HEK293 (cell line): ENCODE data around the gene MARK3.

Source experiments
- MYNN ChIP-seq: fragments of 450-650 bp; formaldehyde crosslinking; IDR thresholded peaks from 2 replicates; pipeline ENCODE4 v1.5.1; 2016; ENCODE audit warnings: missing biosample characterization, missing genetic modification characterization, borderline replicate concordance
- ZNF23 ChIP-seq: fragments of 450-650 bp; formaldehyde crosslinking; IDR thresholded peaks from 2 replicates; pipeline ENCODE4 v1.5.1; 2016; ENCODE audit warnings: missing biosample characterization, missing genetic modification characterization, borderline replicate concordance
- ZNF404 ChIP-seq: fragments of 450-650 bp; formaldehyde crosslinking; IDR thresholded peaks from 2 replicates; pipeline ENCODE4 v1.5.1; 2017; ENCODE audit warnings: missing biosample characterization, missing genetic modification characterization
- ZNF423 ChIP-seq: fragments of 450-650 bp; formaldehyde crosslinking; IDR thresholded peaks from 2 replicates; pipeline ENCODE4 v1.5.1; 2016; ENCODE audit warnings: missing biosample characterization, missing genetic modification characterization
- ZNF621 ChIP-seq: fragments of 450-650 bp; formaldehyde crosslinking; IDR thresholded peaks from 2 replicates; pipeline ENCODE4 v1.5.1; 2017; ENCODE audit warnings: missing biosample characterization, missing genetic modification characterization
- ZSCAN23 ChIP-seq: fragments of 450-650 bp; formaldehyde crosslinking; IDR thresholded peaks from 2 replicates; pipeline ENCODE4 v1.5.1; 2016; ENCODE audit warnings: missing biosample characterization, missing genetic modification characterization
- TF ChIP-seq, protein P1 (sequence below): fragments of 450-650 bp; formaldehyde crosslinking; IDR thresholded peaks from 2 replicates; pipeline ENCODE4 v1.5.1; 2017; ENCODE audit warnings: missing biosample characterization, missing genetic modification characterization
- TF ChIP-seq, protein P2 (sequence below): fragments of 450-650 bp; formaldehyde crosslinking; IDR thresholded peaks from 2 replicates; pipeline ENCODE4 v1.5.1; 2016; ENCODE audit warnings: missing biosample characterization, missing genetic modification characterization
- TF ChIP-seq, protein P3 (sequence below): fragments of 450-650 bp; formaldehyde crosslinking; IDR thresholded peaks from 2 replicates; pipeline ENCODE4 v1.5.1; 2016; ENCODE audit warnings: missing biosample characterization, missing genetic modification characterization
- TF ChIP-seq, protein P4 (sequence below): fragments of 450-650 bp; formaldehyde crosslinking; IDR thresholded peaks from 2 replicates; pipeline ENCODE4 v1.5.1; 2016; ENCODE audit warnings: missing biosample characterization, missing genetic modification characterization
- TF ChIP-seq, protein P5 (sequence below): fragments of 450-650 bp; formaldehyde crosslinking; IDR thresholded peaks from 2 replicates; pipeline ENCODE4 v1.5.1; 2016; ENCODE audit warnings: missing biosample characterization, missing genetic modification characterization

DNA sequence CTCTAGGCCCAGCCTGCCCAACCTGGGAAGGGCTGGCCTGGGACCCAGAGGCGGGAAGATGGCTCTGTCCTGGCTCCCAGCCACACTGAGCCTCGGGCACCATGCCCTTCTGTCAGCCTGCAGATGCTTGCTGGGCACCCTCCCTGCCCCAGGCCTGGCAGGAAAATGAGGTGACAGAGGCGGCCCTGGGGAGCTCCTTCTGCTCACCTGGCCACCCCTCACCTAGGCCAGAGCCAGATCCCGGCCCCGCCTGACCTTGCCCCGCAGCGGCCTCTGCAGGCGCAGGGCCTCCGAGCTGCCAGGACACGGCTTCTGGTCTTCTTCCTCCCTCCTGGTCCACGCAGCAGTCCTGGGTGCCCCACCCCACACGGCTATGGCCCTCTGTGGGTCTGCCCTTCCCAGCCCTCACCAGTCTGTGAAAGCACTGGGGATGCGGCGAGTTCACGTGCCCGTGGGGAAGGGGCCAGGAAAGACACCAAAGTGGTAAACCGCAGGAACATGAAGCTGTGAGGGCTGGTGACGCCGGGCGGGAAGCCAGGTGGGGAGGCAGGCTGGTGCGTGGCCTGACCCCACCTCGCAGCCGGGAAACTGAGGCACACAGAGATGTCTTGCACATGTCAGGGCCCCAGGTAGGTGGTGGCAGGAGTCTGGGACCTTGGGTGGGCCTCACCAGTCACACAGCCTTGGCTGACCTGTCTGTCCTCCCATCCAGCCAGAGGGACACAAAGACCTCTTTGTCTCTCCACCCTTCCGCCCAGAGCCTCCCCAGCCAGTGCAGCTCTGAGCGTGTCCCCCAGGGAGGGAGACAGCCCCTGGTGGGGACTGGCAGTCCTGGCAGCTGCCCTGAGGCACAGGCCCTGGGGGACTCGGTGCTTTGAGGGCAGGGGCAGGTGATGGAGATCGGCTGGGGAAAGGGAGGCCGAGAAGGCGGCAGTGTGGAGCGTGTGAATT is 164.4 kb downstream of the MARK3 start:
- TF ChIP-seq, protein P1, sequence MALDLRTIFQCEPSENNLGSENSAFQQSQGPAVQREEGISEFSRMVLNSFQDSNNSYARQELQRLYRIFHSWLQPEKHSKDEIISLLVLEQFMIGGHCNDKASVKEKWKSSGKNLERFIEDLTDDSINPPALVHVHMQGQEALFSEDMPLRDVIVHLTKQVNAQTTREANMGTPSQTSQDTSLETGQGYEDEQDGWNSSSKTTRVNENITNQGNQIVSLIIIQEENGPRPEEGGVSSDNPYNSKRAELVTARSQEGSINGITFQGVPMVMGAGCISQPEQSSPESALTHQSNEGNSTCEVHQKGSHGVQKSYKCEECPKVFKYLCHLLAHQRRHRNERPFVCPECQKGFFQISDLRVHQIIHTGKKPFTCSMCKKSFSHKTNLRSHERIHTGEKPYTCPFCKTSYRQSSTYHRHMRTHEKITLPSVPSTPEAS (tag by site-specific recombination), result no peak
- TF ChIP-seq ZNF423 (no peak), ZSCAN23 (tag by site-specific recombination) (no peak), ZNF404 (tag by site-specific recombination) (no peak), ZNF23 (tag by site-specific recombination) (no peak), ZNF621 (tag by site-specific recombination) (no peak), MYNN (tag by site-specific recombination) (no peak)
- TF ChIP-seq, protein P2, sequence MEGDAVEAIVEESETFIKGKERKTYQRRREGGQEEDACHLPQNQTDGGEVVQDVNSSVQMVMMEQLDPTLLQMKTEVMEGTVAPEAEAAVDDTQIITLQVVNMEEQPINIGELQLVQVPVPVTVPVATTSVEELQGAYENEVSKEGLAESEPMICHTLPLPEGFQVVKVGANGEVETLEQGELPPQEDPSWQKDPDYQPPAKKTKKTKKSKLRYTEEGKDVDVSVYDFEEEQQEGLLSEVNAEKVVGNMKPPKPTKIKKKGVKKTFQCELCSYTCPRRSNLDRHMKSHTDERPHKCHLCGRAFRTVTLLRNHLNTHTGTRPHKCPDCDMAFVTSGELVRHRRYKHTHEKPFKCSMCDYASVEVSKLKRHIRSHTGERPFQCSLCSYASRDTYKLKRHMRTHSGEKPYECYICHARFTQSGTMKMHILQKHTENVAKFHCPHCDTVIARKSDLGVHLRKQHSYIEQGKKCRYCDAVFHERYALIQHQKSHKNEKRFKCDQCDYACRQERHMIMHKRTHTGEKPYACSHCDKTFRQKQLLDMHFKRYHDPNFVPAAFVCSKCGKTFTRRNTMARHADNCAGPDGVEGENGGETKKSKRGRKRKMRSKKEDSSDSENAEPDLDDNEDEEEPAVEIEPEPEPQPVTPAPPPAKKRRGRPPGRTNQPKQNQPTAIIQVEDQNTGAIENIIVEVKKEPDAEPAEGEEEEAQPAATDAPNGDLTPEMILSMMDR (tag by site-specific recombination), result no peak
- TF ChIP-seq, protein P3, sequence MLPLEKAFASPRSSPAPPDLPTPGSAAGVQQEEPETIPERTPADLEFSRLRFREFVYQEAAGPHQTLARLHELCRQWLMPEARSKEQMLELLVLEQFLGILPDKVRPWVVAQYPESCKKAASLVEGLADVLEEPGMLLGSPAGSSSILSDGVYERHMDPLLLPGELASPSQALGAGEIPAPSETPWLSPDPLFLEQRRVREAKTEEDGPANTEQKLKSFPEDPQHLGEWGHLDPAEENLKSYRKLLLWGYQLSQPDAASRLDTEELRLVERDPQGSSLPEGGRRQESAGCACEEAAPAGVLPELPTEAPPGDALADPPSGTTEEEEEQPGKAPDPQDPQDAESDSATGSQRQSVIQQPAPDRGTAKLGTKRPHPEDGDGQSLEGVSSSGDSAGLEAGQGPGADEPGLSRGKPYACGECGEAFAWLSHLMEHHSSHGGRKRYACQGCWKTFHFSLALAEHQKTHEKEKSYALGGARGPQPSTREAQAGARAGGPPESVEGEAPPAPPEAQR, result no peak
- TF ChIP-seq, protein P4, sequence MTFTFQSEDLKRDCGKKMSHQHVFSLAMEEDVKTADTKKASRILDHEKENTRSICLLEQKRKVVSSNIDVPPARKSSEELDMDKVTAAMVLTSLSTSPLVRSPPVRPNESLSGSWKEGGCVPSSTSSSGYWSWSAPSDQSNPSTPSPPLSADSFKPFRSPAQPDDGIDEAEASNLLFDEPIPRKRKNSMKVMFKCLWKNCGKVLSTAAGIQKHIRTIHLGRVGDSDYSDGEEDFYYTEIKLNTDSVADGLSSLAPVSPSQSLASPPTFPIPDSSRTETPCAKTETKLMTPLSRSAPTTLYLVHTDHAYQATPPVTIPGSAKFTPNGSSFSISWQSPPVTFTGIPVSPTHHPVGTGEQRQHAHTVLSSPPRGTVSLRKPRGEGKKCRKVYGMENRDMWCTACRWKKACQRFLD (tag by site-specific recombination), result no peak
- TF ChIP-seq, protein P5, sequence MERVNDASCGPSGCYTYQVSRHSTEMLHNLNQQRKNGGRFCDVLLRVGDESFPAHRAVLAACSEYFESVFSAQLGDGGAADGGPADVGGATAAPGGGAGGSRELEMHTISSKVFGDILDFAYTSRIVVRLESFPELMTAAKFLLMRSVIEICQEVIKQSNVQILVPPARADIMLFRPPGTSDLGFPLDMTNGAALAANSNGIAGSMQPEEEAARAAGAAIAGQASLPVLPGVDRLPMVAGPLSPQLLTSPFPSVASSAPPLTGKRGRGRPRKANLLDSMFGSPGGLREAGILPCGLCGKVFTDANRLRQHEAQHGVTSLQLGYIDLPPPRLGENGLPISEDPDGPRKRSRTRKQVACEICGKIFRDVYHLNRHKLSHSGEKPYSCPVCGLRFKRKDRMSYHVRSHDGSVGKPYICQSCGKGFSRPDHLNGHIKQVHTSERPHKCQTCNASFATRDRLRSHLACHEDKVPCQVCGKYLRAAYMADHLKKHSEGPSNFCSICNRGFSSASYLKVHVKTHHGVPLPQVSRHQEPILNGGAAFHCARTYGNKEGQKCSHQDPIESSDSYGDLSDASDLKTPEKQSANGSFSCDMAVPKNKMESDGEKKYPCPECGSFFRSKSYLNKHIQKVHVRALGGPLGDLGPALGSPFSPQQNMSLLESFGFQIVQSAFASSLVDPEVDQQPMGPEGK (tag by site-specific recombination), result no peak
